Fibroblast of villous mesenchyme (primary cell): ENCODE results near the gene LYRM4. TPM values are rescaled to one million over a fixed set of nuclear protein-coding genes. Genes with fewer than 3 reads are reported as not detected.

Experiments
- DNase-seq: peaks from one replicate; pipeline ENCODE4 v3.0.0-alpha.2; 2010; ENCODE audit warnings: low read depth
- H3K4me3 ChIP-seq: 2 replicates; pipeline ENCODE4 v1.5.1; 2011; ENCODE audit warnings: low read depth, mild to moderate bottlenecking, low read length
- CTCF ChIP-seq: IDR thresholded peaks from 2 replicates; pipeline ENCODE4 v1.5.1; 2012; ENCODE audit warnings: low read depth, mild to moderate bottlenecking, low read length; ENCODE audit not compliant: insufficient read depth
- total RNA-seq: library from RNA; depleted of rRNA; stranded (reverse); fragments of >200 nt; gene quantifications from 2 replicates; pipeline ENCODE4 v1.2.3, GENCODE V29; 2012

The LYRM4 gene
- total RNA-seq, 1 donor, result 13.4 TPM

DNA sequence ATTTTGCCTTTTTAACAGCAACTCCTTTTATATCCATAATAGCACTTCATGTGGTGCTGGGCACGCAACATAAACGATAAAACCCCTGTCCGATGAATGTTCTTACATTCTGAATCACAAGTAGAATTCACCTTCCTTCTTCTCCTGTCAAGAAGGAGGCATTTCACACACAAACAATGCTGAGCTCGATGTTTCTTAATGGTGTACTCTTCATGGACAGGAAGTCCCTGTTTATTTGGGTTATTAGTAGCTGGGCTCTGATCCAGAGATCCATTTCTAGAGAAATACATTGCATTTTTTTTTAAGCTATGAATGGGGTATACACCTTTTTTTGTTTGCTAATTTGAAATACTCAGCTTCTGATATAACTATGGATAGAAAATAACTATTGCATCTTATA lies 93.2 kb downstream of the LYRM4 start:
- no peak for TF ChIP-seq CTCF
- H3K4me3 ChIP-seq, result no peak overlapping the region
- no peak for DNase-seq

GRCh38 chr6:5164092-5164491 lies 96.7 kb downstream of the LYRM4 start:
- no peak overlapping the region for H3K4me3 ChIP-seq
- TF ChIP-seq CTCF, result no peak
- no peak for DNase-seq

- DNase-seq, result no peak
- TF ChIP-seq CTCF, result no peak
- H3K4me3 ChIP-seq, result no peak overlapping the region
Observed at GRCh38 chr6:5163247-5163646, 97.5 kb downstream of the LYRM4 start.

DNA sequence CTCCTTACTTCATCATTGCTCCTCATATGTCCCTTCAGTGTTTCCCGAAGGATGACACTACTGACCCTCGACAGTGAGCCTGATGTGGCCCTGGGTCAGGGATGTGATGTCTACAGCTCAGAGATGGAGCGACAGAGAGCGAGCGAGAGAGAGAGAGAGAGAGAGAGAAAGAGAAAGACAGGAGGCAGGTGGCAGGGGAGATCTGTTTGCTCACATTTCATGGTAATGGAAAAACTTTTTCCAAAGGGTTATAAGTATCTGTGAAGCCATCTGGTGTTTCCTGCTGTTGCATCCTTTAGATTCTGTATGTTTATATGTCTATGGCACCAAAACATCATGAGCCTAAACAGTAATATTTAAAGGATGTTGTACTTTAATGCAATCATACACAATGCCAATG lies 98.4 kb downstream of the LYRM4 start:
- DNase-seq, result no peak
- no peak for TF ChIP-seq CTCF
- H3K4me3 ChIP-seq, result no peak overlapping the region

- DNase-seq, result no peak
- no peak for TF ChIP-seq CTCF
- H3K4me3 ChIP-seq, result no peak overlapping the region
Observed at GRCh38 chr6:5160206-5160605, 100.5 kb downstream of the LYRM4 start.

GRCh38 chr6:5159162-5159561 lies 101.6 kb downstream of the LYRM4 start:
- no peak for TF ChIP-seq CTCF
- no peak overlapping the region for H3K4me3 ChIP-seq
- no peak for DNase-seq

- no peak overlapping the region for H3K4me3 ChIP-seq
- no peak for TF ChIP-seq CTCF
- no peak for DNase-seq
Observed at GRCh38 chr6:5158180-5158579, 102.6 kb downstream of the LYRM4 start.
